Stimulated activated CD8-positive, alpha-beta memory T cell treated with anti-CD3 and anti-CD28 coated beads, Interleukin-4, amount 100 ng/mL, for 4 hours (primary cell): ENCODE data around the gene NLRX1.
A peak's percentile ranks its signal among the peaks of the same experiment; 100 is the strongest.
"Not testable (repeated sequence)": the region's sequence is repeated elsewhere in the genome, so short reads cannot be mapped to it uniquely, and the experiment has no call there.

ENCODE experiments used
- DNase-seq, 2 donors: peaks; one replicate each; pipeline ENCODE4 v3.0.0-alpha.2; 2020; ENCODE audit warnings: low read depth in 2 of 2, low spot score in 1 of 2

Gene NLRX1

GRCh38 chr11:119184399-119184798 is 15.9 kb downstream of the NLRX1 start:
- not testable (repeated sequence) for DNase-seq

DNA sequence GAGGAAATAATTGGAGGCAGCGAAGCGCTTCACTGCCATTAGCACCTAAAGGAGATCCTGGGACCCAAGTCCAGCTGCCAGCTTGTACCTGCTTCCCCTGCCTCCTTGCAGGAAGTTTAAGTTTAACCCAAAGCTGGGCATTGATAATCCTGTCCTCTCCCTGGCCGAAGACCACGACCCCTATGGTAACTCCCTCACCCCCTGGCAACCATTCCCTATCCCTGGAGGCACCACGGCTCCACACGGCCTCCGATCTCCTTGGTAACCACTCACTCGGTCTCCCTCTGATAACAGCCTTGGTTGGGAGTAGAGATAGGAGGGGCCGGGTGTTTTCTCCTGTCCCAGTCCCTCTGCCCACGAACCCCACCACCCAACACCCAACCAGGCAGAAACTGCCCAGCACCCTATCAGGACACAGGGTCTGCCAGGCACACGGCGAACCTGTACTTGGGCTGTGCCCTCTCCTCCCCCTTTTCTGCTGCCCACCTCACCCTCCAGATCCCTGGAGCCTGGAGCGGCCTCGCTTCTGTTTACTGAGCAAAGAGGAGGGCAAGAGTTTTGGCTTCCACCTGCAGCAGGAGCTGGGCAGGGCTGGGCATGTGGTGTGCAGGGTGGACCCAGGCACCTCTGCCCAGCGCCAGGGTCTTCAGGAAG is 17.6 kb downstream of the NLRX1 start:
- DNase-seq = no peak

- no peak for DNase-seq
Measured at GRCh38 chr11:119187123-119187892, 18.8 kb downstream of the NLRX1 start.

DNA sequence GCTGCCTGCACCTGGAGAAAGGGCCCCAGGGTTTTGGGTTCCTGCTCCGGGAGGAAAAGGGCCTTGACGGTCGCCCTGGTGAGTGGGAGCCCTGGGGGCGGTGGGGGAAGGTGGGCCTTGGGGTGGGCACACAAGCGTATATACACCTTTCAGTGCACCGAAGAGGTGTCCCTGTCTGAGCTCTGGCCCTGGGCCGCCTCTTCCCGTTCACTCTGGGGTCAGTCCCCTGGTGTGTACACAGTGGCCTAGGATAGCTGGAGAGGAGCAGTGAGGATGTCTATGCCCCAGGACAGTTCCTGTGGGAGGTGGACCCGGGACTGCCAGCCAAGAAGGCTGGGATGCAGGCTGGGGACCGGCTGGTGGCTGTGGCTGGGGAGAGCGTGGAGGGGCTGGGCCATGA is 19.5 kb downstream of the NLRX1 start:
- no peak for DNase-seq

GRCh38 chr11:119188887-119189286 is 20.4 kb downstream of the NLRX1 start:
- DNase-seq = no peak

DNA sequence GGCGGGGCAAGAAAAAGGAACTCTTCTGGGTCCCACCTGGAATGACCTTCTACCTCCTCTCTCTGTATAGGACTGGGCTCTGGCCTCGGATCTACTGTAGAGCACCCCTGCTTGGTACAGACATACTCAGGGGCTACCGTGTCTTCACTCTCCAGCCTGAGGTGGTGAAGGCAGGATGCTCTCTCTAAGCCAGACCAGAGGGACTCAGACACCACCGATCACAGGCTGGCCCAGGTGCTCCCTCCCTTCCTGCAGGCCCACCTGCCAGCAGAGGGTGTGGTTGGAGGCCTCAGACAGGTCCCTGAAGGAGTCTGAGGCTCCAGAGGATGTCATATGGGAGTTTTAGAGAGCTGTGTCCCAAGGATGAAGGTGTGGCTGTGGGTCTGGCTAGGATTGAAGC is 20.9 kb downstream of the NLRX1 start:
- no peak for DNase-seq

DNA sequence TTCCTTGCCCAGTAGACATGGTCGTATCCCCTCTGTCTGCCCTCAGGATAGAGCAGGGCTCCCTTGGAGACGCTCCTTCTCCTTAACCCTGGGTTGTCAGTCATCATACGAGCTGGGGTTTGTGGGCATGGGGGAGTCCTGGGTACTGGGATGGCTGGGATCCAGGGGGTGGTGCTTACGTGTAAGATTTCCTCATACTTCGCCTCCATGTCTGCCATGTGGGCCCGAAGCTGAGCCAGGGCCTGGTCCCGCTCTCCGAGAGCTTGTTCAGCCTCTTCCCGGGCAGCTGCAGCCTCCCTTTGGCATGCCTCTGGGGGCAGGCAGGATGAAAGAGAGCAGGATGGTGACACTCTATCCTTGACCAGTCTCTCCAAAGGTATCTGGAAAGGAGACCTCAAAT is 22.0 kb downstream of the NLRX1 start:
- DNase-seq = no peak

GRCh38 chr11:119191265-119191664 is 22.7 kb downstream of the NLRX1 start:
- not testable (repeated sequence) for DNase-seq

DNA sequence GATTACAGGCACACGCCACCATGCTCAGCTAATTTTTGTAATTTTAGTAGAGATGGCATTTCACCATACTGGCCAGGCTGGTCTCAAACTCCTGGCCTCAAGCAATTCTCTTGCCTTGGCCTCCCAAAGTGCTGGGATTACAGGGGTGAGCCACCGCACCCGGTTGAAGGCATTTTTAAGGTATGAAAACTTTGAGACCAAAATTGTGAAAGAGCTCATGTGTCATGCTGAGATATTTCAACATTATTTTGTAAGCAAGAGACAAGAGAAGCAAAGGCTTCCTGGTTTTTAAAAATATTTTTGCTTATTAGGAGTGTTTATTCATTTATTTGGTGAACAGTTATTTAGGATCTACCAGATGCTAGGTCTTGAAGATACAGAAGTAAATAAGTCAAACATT is 23.6 kb downstream of the NLRX1 start:
- DNase-seq = no peak

GRCh38 chr11:119193001-119193400 is 24.5 kb downstream of the NLRX1 start:
- DNase-seq = no peak

DNA sequence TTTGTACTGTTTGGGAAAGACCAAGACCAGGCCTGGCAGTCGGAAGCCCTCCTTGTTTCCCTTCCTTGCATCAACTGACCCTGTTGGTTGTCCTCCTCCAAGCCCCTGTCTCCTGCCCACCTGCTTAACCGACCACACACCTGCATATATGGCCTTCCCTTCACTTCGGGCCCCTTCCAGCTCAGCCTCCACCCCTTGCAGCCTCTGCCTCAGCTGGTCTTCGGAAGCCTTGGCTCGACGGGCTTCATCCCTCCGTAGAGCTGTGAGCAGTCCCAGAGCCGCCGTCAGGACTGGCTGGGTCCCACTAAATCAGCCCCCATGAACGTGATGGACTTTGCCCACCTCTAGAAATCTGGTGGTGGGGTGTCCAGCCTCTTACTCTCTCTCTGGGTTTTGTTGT is 25.1 kb downstream of the NLRX1 start:
- no peak for DNase-seq

GRCh38 chr11:119194811-119195440 is 26.4 kb downstream of the NLRX1 start:
- DNase-seq = no peak

GRCh38 chr11:119195680-119196079 is 27.2 kb downstream of the NLRX1 start:
- no peak for DNase-seq

- peak; percentile 36 to 38 for DNase-seq
Measured at GRCh38 chr11:119196833-119197483, 28.4 kb downstream of the NLRX1 start.

DNA sequence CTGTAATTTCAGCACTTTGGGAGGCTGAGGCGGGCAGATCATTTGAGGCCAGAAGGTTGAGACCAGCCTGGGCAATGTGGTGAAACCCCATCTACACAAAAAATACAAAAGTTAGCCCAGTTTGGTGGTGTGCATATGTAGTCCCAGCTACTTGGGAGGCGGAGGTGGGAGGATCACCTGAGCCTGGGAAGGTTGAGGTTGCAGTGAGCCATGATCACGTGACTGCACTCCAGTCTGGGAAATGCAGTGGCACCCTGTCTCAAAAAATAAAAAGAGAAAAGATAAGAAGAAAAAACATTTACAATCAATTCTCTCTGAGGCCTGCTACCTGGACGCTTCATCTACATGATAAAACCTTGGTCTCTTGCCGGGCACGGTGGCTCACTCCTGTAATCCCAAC is 30.4 kb downstream of the NLRX1 start:
- no peak for DNase-seq

- DNase-seq = not testable (repeated sequence)
Measured at GRCh38 chr11:119201236-119201635, 32.7 kb downstream of the NLRX1 start.

- DNase-seq = no peak
Measured at GRCh38 chr11:119202554-119202953, 34.0 kb downstream of the NLRX1 start.

- DNase-seq = no peak
Measured at GRCh38 chr11:119204066-119204465, 35.5 kb downstream of the NLRX1 start.

DNA sequence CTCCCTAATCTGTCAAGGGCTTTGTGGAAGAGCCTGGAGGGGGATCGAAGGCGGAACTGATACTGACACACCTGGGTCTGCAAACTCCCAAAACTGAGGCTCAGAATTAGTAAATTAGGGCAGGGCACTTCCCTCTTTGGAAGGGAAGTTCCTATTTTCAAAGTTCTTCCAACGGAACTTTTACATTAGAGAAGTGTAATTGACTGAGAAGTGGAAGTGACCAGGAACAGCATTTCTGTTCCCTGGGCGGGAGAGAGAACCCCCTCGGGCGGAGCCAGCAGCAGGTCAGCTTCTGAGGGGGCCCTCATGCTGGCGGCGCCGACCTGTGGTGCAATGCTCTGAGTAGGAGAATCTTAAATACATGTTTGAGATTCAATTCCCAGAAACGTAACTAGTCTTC is 36.6 kb downstream of the NLRX1 start:
- no peak for DNase-seq

GRCh38 chr11:119205574-119206510 is 37.3 kb downstream of the NLRX1 start, which contains the start of gene CBL:
Gene CBL (plus strand): TSS chr11:119206339. CDS start chr11:119206418, 79 bp downstream.
- DNase-seq = peak; percentile 89 to 98
